Bronchial epithelial cell (primary cell): ENCODE data around the gene RRP9. TPM values are rescaled to one million over a fixed set of nuclear protein-coding genes. Genes with fewer than 3 reads are reported as not detected.
A peak's percentile ranks its signal among the peaks of the same experiment; 100 is the strongest.

Source experiments
- DNase-seq: peaks from one replicate; pipeline ENCODE4 v3.0.0-alpha.2; 2010; ENCODE audit warnings: low read depth
- FAIRE-seq: peaks from 2 replicates; lab custom pipeline; 2011; peaks lifted over from hg19 to GRCh38; lab: Jason Lieb, UNC
- H3K27me3 ChIP-seq: 2 replicates; pipeline ENCODE4 v1.5.1; 2011; ENCODE audit warnings: low read length; ENCODE audit not compliant: control insufficient read depth, insufficient read depth
- H3K36me3 ChIP-seq: 2 replicates; pipeline ENCODE4 v1.5.1; 2011; ENCODE audit warnings: low read length; ENCODE audit not compliant: control insufficient read depth, insufficient read depth
- H3K4me3 ChIP-seq: 2 replicates; pipeline ENCODE4 v1.5.1; 2011; ENCODE audit warnings: mild to moderate bottlenecking, low read depth, low read length, control low read depth
- total RNA-seq: library from RNA; depleted of rRNA; stranded (reverse); fragments of >200 nt; gene quantifications from 2 replicates; pipeline ENCODE4 v1.2.1, GENCODE V29; 2014
- TF ChIP-seq, protein P1 (sequence below): IDR thresholded peaks from 2 replicates; pipeline ENCODE4 v1.5.1; 2011; ENCODE audit warnings: mild to moderate bottlenecking, moderate library complexity, low read length, control low read depth, inconsistent platforms; ENCODE audit not compliant: insufficient read depth, severe bottlenecking

Gene RRP9
- total RNA-seq, 1 donor from 2014 or later, result 70.8 TPM

GRCh38 chr3:51894939-51895338, 46.8 kb downstream of the RRP9 start:
- Histone ChIP-seq H3K36me3 (no peaks in the 10 kb centered on the region), H3K4me3 (no peak overlapping the region), H3K27me3 (no peaks in the 10 kb centered on the region)
- TF ChIP-seq, protein P1, sequence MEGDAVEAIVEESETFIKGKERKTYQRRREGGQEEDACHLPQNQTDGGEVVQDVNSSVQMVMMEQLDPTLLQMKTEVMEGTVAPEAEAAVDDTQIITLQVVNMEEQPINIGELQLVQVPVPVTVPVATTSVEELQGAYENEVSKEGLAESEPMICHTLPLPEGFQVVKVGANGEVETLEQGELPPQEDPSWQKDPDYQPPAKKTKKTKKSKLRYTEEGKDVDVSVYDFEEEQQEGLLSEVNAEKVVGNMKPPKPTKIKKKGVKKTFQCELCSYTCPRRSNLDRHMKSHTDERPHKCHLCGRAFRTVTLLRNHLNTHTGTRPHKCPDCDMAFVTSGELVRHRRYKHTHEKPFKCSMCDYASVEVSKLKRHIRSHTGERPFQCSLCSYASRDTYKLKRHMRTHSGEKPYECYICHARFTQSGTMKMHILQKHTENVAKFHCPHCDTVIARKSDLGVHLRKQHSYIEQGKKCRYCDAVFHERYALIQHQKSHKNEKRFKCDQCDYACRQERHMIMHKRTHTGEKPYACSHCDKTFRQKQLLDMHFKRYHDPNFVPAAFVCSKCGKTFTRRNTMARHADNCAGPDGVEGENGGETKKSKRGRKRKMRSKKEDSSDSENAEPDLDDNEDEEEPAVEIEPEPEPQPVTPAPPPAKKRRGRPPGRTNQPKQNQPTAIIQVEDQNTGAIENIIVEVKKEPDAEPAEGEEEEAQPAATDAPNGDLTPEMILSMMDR, result no peak
- DNase-seq (no peak), FAIRE-seq (no peak)

DNA sequence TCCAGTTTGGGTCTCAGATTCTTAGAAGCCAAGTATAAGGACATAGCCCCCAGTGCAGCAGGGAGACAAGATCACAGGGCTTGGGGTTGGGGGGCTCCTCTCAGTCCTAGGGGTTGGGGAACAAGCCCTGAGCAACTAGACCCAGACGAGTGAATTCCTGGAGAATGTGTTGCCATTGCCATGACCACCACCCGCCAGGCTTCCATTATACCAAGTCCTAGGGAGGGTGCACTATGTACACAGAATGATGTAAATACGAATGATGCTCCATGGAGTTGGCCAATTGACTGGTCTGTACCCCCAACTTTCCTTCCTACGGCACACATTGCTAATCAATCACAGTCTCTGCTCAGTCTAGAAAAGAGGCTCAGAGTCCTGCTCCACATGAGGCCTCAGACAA, 47.3 kb downstream of the RRP9 start:
- TF ChIP-seq, protein P1, result no peak
- Histone ChIP-seq H3K27me3 (no peaks in the 10 kb centered on the region), H3K4me3 (no peak overlapping the region), H3K36me3 (no peaks in the 10 kb centered on the region)
- DNase-seq (no peak), FAIRE-seq (no peak)

- H3K36me3 ChIP-seq, result no peaks in the 10 kb centered on the region
- no peak for DNase-seq
- no peak for FAIRE-seq
- TF ChIP-seq, protein P1, result no peak
- H3K4me3 ChIP-seq, result no peak overlapping the region
- no peaks in the 10 kb centered on the region for H3K27me3 ChIP-seq
These were observed 50.3 kb downstream of the RRP9 start for GRCh38 chr3:51891242-51892039.

DNA sequence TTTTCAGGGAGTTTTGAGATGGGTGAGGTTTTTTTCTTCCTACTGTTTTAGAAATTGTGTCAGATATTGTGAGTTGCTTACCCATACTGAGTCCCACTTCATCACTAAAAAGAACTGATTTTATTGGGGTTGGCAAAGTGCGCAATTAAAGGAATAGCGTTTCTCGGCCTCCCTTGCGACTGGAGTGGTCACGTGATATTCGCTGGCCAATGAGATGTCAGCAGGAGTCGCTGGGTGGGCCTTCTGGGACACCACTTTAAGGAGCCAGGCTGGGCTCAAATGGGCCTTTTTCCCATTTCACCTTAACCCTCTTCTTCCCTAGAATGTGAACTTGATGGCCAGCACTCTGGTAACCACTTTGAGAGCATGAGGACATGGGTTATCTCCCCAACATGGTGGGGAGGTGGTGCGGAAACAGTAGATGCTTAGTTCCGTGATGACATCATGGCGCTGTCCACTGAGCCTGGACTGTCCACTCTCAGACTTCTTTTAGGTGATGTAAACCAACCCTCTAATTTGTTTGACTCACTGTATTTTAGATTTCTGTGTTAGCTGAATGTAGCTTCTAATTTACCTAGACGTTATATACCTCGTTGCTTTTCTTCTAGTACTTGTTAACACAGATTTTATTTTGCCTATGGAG, 53.1 kb downstream of the RRP9 start:
- H3K4me3 ChIP-seq, result no peak overlapping the region
- FAIRE-seq, result no peak
- no peak for DNase-seq
- no peaks in the 10 kb centered on the region for H3K36me3 ChIP-seq
- TF ChIP-seq, protein P1, result no peak
- no peaks in the 10 kb centered on the region for H3K27me3 ChIP-seq

DNA sequence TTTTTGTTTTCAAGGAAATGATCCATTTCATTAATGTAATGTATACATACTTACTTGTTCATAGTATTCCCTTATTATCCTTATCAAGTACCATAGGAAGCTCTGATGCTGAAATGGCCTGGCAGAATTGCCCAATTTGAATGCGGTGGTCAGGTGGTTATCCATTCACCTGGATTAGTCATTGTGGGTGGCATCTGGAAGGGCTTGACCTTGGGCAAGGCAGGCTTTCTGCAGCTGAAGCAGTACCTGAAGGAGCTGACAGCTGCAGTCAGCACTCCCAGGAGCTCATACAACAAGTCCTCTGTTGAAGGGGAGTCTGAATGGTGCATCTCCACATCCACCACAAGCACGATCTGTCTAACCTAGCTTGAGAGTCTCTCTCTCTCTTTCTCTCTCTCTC, 54.1 kb downstream of the RRP9 start:
- no peaks in the 10 kb centered on the region for H3K36me3 ChIP-seq
- TF ChIP-seq, protein P1, result no peak
- H3K27me3 ChIP-seq, result no peaks in the 10 kb centered on the region
- peak; percentile 73 for DNase-seq
- H3K4me3 ChIP-seq, result no peak overlapping the region
- no peak for FAIRE-seq
